Osteoblast (primary cell): ENCODE results near the gene XG. TPM values are rescaled to one million over a fixed set of nuclear protein-coding genes. Genes with fewer than 3 reads are reported as not detected.

ENCODE experiments used
- DNase-seq: peaks from one replicate; pipeline ENCODE4 v3.0.0; 2011; ENCODE audit warnings: low spot score, mixed read lengths; ENCODE audit not compliant: insufficient read length; ENCODE audit errors: missing footprints
- H2AFZ ChIP-seq: 2 replicates; pipeline ENCODE4 v1.6.0; 2011; ENCODE audit warnings: mild to moderate bottlenecking, low read length
- H3K27ac ChIP-seq: 2 replicates; pipeline ENCODE4 v1.5.1; 2011; ENCODE audit warnings: mild to moderate bottlenecking, low read depth, low read length, moderate library complexity
- H3K27me3 ChIP-seq: 2 replicates; pipeline ENCODE4 v1.6.0; 2012; ENCODE audit warnings: mild to moderate bottlenecking, control low read depth, inconsistent platforms, low read length, moderate library complexity; ENCODE audit not compliant: insufficient read depth
- H3K36me3 ChIP-seq: 2 replicates; pipeline ENCODE4 v1.5.1; 2011; ENCODE audit warnings: mild to moderate bottlenecking, low read length, control low read depth, moderate library complexity; ENCODE audit not compliant: insufficient read depth
- H3K4me1 ChIP-seq: 2 replicates; pipeline ENCODE4 v1.5.1; 2011; ENCODE audit warnings: mild to moderate bottlenecking, low read length, control low read depth, moderate library complexity; ENCODE audit not compliant: insufficient read depth
- H3K4me2 ChIP-seq: 2 replicates; pipeline ENCODE4 v1.6.0; 2011; ENCODE audit warnings: mild to moderate bottlenecking, low read length; ENCODE audit not compliant: insufficient read depth
- H3K4me3 ChIP-seq: fragments of 200-600 bp; sonication (generic); 3 replicates; pipeline ENCODE4 v1.5.1; 2012; ENCODE audit warnings: mild to moderate bottlenecking, low read length, inconsistent platforms; ENCODE audit not compliant: insufficient read depth
- H3K79me2 ChIP-seq: 2 replicates; pipeline ENCODE4 v1.6.0; 2012; ENCODE audit warnings: mild to moderate bottlenecking, low read length, control low read depth, inconsistent platforms; ENCODE audit not compliant: insufficient read depth
- H3K9me3 ChIP-seq: 2 replicates; pipeline ENCODE4 v1.5.1; 2011; ENCODE audit warnings: low read depth, low read length, control low read depth
- H4K20me1 ChIP-seq: 2 replicates; pipeline ENCODE4 v1.6.0; 2012; ENCODE audit warnings: mild to moderate bottlenecking, low read length, control low read depth; ENCODE audit not compliant: insufficient read depth
- total RNA-seq: library from RNA; depleted of rRNA; stranded (reverse); fragments of >200 nt; gene quantifications from 2 replicates; pipeline ENCODE4 v1.2.3, GENCODE V29; 2012
- TF ChIP-seq, protein P1 (sequence below): IDR thresholded peaks from 2 replicates; pipeline ENCODE4 v1.5.1; 2011; ENCODE audit warnings: mild to moderate bottlenecking, low read depth, low read length, moderate library complexity; ENCODE audit errors: extremely low read depth

Gene XG
- total RNA-seq, 1 donor: 4.0 TPM

DNA sequence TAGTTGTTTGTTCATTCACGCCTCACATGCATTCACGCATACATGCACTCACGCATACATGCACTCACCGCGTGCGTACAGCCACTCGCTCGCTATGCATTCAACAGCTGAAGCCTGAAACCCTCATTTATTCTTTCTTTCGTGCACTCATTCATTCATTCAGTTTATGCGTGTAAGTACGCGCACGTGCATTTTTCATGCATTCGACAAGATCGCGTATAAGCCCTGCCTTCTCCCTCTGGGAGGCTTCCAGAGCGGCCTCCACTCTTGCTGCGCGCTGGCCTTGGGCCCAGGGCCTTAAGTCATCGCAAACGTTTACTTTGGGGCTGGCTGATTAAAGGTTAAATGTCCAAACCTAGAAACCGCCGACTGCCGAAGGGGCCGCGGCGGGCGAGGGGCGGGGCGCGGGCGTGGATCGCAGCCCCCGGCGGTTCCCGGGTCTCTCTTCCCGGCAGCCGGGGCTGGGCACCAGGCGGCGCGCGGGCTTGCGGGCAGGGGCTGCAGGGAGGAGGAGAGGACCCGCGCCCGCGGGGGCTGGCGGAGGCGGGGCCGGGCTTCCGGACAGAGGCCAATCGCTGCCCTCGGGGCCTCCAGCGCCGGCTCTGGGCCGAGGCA, 76.6 kb downstream of the XG start, which contains the start of gene GYG2:
Gene GYG2, plus strand, starts transcription at position 587 of the 615 bp plus-strand sequence. CDS start 1,259 bp downstream, outside the sequence.
- Histone ChIP-seq H3K79me2 (no peaks in the 10 kb centered on the region), H2AFZ (no peak within 1 kb of the TSS), H4K20me1 (no peaks in the 10 kb centered on the region), H3K27me3 (peaks cover 28% of the 10 kb centered on the region), H3K36me3 (no peaks in the 10 kb centered on the region), H3K27ac (no peak within 1 kb of the TSS), H3K9me3 (no peaks in the 10 kb centered on the region), H3K4me3 (peak within 1 kb of the TSS; percentile 58), H3K4me1 (no peaks in the 10 kb centered on the region), H3K4me2 (peak within 1 kb of the TSS; percentile 51)
- TF ChIP-seq, protein P1, sequence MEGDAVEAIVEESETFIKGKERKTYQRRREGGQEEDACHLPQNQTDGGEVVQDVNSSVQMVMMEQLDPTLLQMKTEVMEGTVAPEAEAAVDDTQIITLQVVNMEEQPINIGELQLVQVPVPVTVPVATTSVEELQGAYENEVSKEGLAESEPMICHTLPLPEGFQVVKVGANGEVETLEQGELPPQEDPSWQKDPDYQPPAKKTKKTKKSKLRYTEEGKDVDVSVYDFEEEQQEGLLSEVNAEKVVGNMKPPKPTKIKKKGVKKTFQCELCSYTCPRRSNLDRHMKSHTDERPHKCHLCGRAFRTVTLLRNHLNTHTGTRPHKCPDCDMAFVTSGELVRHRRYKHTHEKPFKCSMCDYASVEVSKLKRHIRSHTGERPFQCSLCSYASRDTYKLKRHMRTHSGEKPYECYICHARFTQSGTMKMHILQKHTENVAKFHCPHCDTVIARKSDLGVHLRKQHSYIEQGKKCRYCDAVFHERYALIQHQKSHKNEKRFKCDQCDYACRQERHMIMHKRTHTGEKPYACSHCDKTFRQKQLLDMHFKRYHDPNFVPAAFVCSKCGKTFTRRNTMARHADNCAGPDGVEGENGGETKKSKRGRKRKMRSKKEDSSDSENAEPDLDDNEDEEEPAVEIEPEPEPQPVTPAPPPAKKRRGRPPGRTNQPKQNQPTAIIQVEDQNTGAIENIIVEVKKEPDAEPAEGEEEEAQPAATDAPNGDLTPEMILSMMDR: no peak
- DNase-seq: peak; percentile 84

DNA sequence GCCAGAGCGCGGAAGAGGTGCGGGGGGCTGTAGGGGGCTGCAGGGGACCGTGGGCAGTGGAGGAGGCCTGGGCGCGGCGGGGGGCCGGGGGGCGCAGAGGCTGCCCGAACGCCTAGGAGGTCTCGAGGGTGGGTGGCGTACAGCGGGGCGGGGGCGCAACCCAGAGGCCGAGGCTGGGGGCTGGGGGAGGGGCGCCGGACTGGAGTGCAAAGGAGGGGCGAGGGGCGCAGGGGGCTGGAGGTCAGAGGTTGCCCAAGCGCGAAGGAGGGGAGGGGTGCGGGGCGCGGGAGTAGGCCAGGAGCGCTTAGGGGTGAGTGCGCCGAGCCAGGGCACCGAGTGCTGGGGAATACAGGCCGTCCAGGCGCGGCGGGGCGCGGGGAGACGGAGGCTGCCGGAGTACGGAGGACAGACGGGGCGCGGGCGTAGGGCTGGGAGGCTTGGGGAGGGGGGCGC, 77.1 kb downstream of the XG start:
- no peak overlapping the region for H3K27ac ChIP-seq
- peak overlapping the region; percentile 51 for H3K4me2 ChIP-seq

GRCh38 chrX:2829469-2830246, 77.8 kb downstream of the XG start:
- H3K9me3 ChIP-seq: no peaks in the 10 kb centered on the region
- peak; percentile 42 for DNase-seq
- H3K4me2 ChIP-seq: peak overlapping the region; percentile 51
- no peak overlapping the region for H3K27ac ChIP-seq
- H2AFZ ChIP-seq: no peak overlapping the region
- TF ChIP-seq, protein P1: no peak
- no peaks in the 10 kb centered on the region for H3K79me2 ChIP-seq
- H3K4me3 ChIP-seq: peak overlapping the region; percentile 58
- no peaks in the 10 kb centered on the region for H3K4me1 ChIP-seq
- H4K20me1 ChIP-seq: no peaks in the 10 kb centered on the region
- H3K27me3 ChIP-seq: peaks cover 28% of the 10 kb centered on the region
- H3K36me3 ChIP-seq: no peaks in the 10 kb centered on the region

More for the DNA sequence above, 77.1 kb downstream of the XG start:
- no peaks in the 10 kb centered on the region for H3K4me1 ChIP-seq
- H2AFZ ChIP-seq: no peak overlapping the region
- no peaks in the 10 kb centered on the region for H4K20me1 ChIP-seq
- H3K79me2 ChIP-seq: no peaks in the 10 kb centered on the region
- H3K36me3 ChIP-seq: no peaks in the 10 kb centered on the region
- TF ChIP-seq, protein P1: no peak
- H3K27me3 ChIP-seq: peaks cover 28% of the 10 kb centered on the region
- H3K9me3 ChIP-seq: no peaks in the 10 kb centered on the region
- peak overlapping the region; percentile 58 for H3K4me3 ChIP-seq
- DNase-seq: peak; percentile 53
